ENCODE measurements around the gene SMG6.

GRCh38 chr17:2214047-2214928 is 89.3 kb downstream of the SMG6 start:
- TF ChIP-seq GATA3 (IDR thresholded peaks at IDR 0.05; ENCODE audit: low read depth, low read length) (no peak), GATA2 (IDR thresholded peaks at IDR 0.05; ENCODE audit: low read depth, low read length) (no peak)

Data from SH-SY5Y (cell line).